Omental fat pad (tissue), 4 donors: ENCODE data around the gene LRP1. TPM values are rescaled to one million over a fixed set of nuclear protein-coding genes. Genes with fewer than 3 reads are reported as not detected.

ENCODE experiments used
- ATAC-seq: fragments of 150-250 bp; one replicate; pipeline ENCODE4 v1.9.1; 2016; ENCODE audit warnings: mild to moderate bottlenecking, moderate library complexity; ENCODE audit not compliant: low FRiP score
- DNase-seq: peaks from one replicate; pipeline ENCODE4 v3.0.0-alpha.2; 2019; ENCODE audit warnings: low spot score
- total RNA-seq, 4 donors: library from RNA; depleted of rRNA; stranded (reverse); fragments of >200 nt; gene quantifications; one replicate each; pipeline ENCODE4 v1.1.0, GENCODE V29; 2016
- TF ChIP-seq, protein P1 (sequence below), 3 donors: fragments of 450-650 bp; IDR thresholded peaks; one replicate each; pipeline ENCODE4 v1.5.1; 2016 to 2017; ENCODE audit warnings: antibody characterized with exemption in 3 of 3, mild to moderate bottlenecking in 3 of 3, moderate library complexity in 2 of 3

The LRP1 gene
- total RNA-seq, 4 donors from 2014 or later: 312 to 592 (median 571) TPM

DNA sequence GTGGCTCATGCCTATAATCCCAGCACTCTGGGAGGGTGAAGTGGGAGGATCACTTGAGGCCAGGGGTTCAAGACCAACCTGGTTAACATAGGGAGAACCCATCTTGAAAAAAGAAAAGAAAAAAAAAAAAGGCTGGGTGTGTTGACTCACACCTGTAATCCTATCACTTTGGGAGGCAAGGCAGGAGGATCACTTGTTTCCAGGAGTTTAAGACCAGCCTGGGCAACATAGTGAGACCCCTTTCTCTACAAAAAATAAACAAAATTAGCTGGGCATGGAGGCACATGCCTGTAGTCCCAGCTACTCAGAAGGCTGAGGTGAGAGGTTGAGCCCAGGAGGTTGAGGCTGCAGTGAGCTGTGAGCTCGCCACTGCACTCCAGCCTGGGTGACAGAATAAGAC is 42.1 kb downstream of the LRP1 start:
- TF ChIP-seq, protein P1, sequence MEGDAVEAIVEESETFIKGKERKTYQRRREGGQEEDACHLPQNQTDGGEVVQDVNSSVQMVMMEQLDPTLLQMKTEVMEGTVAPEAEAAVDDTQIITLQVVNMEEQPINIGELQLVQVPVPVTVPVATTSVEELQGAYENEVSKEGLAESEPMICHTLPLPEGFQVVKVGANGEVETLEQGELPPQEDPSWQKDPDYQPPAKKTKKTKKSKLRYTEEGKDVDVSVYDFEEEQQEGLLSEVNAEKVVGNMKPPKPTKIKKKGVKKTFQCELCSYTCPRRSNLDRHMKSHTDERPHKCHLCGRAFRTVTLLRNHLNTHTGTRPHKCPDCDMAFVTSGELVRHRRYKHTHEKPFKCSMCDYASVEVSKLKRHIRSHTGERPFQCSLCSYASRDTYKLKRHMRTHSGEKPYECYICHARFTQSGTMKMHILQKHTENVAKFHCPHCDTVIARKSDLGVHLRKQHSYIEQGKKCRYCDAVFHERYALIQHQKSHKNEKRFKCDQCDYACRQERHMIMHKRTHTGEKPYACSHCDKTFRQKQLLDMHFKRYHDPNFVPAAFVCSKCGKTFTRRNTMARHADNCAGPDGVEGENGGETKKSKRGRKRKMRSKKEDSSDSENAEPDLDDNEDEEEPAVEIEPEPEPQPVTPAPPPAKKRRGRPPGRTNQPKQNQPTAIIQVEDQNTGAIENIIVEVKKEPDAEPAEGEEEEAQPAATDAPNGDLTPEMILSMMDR (IDR thresholded peaks at IDR 0.05): no peak
- ATAC-seq: no peak
- no peak for DNase-seq

DNA sequence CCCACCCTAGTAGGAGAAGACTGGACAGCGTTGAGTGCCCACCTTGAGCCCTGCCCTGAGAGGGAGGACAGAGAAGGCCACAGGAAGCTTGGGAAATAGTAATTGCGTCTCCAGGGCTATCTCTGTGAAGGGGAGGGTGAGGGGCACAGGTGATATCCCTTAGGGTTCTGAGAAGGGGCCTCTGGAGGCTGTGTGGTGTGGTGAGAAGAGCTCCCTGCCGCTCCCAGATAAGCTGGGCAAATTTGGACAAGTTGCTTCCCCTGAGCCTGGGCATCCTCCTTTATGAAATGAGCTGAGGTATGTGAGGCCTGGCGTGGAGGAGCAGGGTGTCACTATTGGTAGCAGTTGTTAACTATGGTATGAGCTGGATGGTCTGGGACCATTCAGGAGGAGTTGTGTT is 42.6 kb downstream of the LRP1 start:
- DNase-seq: no peak
- ATAC-seq: no peak

DNA sequence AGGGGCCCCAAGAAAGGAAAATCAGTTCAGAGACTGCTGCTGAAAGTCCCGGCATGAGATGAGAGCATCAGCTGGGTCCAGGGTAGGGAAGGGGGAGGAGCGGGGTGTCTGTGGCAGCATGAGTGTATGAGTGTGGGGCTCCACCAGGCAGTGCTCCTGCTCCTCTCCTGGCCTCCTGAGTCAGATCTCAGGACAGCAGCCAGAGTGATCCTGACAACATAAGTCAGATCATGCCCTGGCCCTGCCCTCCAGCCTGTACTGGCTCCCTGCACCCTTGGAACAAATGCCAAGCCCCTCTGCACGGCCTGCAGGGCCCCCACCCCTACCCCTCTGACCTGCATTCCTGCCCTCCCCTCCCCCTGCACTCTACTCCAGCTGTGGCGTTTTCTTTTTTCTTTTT is 43.4 kb downstream of the LRP1 start:
- DNase-seq: no peak
- peak; percentile 11 for ATAC-seq
- TF ChIP-seq, protein P1 (IDR thresholded peaks at IDR 0.05): no peak

More for the DNA sequence above, 42.6 kb downstream of the LRP1 start:
- TF ChIP-seq, protein P1 (IDR thresholded peaks at IDR 0.05): no peak

DNA sequence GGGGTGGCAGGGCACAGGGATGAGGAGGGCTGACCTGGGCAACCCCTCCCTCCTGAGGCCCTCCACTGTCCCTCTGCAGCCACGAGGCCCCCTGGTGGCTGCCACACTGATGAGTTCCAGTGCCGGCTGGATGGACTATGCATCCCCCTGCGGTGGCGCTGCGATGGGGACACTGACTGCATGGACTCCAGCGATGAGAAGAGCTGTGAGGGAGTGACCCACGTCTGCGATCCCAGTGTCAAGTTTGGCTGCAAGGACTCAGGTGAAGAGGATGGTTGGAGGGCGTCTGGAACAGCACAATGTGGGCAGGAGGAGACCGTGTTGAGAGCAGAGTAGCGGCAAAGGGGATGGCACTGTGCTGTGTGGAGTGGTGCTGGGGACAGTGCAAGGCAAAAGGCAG is 44.8 kb downstream of the LRP1 start:
- DNase-seq (no peak), ATAC-seq (no peak)
- TF ChIP-seq, protein P1 (IDR thresholded peaks at IDR 0.05): no peak

DNA sequence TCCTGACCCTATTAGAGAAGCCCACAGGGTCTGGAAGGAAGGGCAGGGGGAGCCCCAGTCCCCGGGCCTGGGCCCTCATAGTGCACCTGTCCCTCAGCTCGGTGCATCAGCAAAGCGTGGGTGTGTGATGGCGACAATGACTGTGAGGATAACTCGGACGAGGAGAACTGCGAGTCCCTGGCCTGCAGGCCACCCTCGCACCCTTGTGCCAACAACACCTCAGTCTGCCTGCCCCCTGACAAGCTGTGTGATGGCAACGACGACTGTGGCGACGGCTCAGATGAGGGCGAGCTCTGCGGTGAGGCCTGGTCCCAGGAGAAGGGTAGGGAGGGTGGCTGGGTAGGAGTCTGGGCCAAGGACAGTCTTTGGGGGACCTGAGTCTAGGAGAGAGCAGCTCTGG is 45.4 kb downstream of the LRP1 start:
- ATAC-seq: no peak
- DNase-seq: no peak
- TF ChIP-seq, protein P1 (IDR thresholded peaks at IDR 0.05): no peak

DNA sequence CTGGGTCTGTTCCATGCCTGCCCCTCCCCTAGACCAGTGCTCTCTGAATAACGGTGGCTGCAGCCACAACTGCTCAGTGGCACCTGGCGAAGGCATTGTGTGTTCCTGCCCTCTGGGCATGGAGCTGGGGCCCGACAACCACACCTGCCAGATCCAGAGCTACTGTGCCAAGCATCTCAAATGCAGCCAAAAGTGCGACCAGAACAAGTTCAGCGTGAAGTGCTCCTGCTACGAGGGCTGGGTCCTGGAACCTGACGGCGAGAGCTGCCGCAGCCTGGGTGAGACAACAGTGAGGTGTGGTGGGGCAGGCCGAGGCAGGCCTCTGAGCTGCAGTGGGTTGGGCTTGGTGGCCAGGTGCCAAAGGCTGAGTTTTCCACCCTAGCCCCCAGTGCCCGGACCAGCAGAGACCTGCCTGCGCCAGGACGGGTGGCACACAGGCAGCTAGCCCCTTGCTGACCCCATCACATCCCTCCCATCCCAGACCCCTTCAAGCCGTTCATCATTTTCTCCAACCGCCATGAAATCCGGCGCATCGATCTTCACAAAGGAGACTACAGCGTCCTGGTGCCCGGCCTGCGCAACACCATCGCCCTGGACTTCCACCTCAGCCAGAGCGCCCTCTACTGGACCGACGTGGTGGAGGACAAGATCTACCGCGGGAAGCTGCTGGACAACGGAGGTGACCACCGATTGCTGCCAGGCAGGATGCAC is 47.3 kb downstream of the LRP1 start:
- peak; percentile 49 for ATAC-seq
- TF ChIP-seq, protein P1 (IDR thresholded peaks at IDR 0.05): peak in 1 of 3 donors; percentile 48
- peak; percentile 94 for DNase-seq

DNA sequence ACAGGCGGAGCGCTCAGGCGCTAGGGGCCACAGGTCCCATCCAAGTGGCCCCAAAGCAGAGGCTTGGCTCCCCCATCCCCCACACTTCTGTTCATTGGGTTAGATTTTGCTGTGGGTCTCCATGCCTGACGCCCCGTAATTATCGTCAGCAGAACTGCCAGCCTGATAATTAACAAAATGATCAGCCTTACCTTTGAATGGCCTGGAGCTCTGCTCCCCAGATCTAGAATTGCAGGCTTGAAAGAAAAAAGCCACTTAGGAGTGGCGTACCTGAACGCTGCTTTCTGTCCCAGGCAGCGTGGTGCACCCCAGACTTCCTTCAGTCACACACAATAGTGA is 47.8 kb downstream of the LRP1 start:
- DNase-seq (no peak), ATAC-seq (no peak)
- TF ChIP-seq, protein P1 (IDR thresholded peaks at IDR 0.05): no peak
